HG03139 (cell line): ENCODE measurements around the gene NISCH.

Experiments used
- ATAC-seq: cut with Tn5 transposase; IDR thresholded peaks from one replicate; pipeline ENCODE4 v1.9.1; 2021; ENCODE audit not compliant: unreplicated experiment

The NISCH gene

DNA sequence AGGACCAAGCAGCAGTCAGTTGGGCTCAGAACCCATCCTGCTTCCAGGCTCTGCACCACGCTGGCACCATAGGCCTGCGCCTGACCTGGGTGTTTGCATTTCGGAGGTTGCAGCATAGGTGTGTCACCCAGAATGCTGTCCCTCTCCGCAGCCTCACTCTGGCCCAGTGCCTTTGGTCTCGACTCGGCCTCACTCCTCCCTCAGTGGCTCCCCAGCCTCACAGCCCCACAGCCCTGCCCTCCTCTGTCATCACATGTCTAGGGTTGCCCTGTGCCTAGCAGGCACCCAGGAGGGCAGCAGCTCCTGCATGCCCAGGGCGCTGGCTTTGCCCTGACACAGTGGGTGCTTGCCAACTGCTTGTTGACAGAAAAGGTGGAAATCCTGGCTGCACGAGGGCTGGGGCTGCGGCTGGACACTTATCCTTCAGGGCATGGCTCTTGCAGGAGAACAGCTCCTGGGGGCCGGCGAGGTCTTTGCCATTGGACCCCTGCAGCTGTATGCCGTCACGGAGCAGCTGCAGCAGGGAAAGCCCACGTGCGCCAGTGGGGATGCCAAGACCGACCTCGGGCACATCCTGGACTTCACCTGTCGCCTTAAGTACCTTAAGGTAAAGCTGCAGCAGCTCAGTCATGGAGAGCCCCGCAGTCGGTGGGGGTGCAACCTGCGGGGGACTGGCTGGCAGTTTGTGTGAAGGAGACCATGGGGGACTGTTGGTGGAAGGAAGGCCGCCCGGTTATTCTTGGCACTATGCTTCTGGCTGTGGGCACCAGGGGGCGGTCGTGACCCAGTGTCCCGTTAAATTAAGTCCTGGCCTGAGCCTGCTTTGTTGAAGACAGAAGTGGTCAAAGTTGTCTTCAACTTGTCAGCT, 16.2 kb downstream of the NISCH start:
- no peak for ATAC-seq

DNA sequence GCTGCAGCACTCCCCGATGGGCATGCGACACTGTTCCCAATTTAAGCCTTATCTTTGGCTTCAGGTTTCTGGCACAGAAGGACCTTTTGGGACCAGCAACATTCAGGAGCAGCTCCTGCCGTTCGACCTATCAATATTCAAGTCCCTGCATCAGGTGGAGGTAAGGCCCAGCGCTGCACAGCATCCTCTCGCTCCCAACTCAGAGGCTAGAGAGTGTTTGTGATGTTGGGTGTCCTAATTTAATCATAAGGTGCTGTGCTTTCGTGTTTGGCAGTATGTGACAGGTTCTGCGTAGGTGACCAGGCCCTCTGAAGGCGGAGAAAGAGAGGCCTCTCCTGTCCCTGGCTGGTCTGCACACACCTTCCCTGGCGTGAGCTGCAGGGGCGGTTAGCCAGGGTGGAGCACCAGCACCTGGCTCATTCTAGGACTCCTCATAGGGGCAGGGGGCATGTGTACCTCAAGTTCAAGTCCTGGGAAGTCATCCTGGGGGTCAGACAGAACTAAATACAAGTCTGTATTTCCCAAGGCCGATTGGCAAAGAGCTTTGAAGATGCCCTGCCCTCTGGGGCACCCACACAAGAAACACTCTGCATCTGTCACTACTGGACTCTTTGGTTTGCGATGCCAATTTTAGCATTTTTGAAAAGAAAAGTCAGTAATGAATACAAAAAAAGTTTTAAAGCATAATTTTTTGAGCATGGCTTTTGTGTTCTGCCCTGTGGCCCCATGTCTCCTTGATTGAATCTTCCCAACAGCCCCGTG, 17.0 kb downstream of the NISCH start:
- ATAC-seq, result no peak

DNA sequence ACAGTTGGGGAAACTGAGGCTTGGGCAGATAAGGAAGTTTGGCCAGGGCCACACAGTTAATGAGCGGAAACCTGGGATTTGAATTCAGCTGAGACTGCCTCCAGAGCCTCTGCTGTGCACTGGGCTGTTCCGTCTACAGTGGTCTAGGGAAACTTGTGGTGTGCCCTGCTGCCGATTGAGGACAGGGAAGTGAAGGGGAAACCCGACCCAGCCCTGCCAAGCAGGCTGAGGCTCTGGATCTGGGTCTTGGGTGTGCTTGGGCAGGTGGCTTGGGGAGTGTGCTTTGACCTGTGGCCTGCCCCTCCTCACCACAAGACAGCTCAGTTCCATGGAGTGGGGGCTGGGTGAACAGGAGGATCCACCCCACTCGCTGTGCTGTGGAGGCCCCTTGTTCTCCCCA, 17.6 kb downstream of the NISCH start:
- no peak for ATAC-seq

DNA sequence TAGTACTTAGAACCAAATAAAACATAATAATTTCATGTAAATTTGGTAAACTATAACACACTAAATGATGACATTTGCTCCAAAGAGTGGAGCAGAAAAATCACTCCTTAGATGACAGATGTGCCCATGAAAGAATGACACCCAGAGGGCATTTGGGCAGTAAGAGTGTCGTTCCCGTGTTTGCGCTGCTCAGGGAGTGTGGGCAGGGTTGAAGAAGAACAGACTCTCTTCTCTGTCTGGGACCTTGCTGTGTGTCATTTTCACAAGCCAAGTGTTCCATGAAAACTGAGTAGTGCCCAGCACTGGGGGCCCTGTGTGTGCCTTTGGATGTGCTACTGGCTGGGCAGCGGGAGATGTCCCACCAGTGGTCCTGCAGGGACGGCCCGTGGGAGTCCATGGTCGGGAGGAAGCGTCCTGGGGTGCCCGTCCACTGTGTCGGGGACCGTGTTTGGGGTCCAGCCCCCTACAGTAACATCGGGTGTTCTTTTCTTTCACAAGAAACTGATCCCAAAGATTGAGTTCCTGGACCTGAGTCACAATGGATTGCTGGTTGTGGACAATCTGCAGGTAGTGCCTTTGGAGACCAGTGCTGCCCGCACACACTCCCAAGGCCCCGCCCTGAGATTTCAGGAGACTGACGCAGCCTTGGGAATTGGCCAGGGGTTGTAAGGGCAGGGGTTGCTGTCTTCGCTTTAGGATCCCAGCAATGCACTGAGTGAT, 21.8 kb downstream of the NISCH start:
- ATAC-seq, result no peak

DNA sequence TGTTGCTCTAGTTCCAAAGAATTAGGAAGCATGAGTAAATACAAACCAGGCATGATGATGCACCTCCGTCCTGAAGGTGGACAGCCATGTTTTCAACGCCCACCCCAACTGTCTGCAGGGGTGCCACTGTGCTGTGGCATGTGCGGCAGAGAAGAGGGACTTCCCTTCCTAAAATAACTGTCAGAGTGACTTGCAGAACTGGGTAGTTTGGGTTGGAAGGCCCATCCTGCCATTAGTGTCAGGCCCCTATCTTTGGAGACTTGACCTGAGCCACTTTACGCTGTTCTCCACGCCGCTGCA, 22.3 kb downstream of the NISCH start:
- ATAC-seq, result no peak

DNA sequence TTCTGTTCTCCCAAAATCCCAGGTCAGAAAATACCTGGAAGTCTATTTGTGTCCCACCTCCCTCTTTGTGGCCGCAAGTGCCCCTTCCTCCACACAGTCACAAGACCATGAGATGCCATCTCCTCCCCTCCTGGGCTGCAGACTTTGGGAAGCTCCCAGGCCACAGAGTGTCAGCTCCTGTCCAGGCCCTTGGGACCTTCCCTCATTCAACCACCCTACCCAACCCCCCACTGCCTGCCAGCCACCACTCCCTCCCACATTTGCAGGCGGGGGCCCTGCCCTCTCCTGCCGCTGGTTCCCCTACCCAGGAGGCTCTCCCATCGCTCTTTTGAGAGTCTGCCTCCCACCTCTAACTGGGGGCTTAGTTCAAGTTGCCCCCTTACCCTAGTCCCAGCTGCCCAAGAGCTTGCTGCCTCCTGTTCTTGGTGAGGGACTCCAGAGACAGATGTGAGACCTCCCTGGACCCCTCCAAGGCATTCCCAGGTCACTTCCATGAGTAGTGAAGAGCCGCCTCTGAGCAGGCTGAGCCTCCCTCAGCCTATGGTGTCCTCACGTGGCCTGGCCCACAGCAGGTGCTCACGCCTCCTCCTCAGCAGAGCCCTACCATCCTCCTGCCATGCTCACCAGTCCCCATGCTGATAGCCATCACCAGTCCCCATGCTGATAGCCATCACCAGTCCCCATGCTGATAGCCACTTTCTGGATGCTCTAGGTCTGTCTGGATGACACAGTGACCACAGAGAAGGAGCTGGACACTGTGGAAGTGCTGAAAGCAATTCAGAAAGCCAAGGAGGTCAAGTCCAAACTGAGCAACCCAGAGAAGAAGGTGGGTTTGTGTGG, 23.9 kb downstream of the NISCH start:
- ATAC-seq, result no peak

DNA sequence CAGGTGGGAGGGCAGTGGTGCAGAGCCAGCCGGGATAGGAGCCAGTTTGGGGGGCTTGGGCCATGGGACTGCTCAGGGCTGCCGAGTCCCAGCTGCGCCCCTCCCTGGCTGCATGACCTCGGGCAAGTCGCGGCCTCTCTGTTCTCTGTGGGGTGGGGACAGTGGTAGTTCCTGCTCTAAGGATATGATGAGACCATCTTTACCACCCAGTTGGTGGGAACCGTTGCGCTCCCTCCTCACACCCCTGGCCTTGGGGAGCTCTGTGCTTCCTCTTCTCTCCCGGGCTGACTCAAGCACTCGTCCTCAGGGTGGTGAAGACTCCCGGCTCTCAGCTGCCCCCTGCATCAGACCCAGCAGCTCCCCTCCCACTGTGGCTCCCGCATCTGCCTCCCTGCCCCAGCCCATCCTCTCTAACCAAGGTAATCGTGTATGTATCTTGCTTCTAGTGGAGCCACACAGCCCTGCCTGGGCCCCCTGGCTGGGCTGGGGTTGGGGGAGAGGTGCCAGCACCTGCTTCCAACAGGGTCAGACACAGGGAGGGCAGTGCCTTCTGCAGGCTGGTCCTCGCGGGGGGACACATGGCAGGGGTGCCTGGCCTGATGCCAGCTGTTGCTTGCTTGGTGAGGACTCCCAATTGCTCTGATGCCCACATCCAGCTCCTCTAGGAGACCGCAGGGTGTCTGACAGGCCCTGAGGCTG, 24.6 kb downstream of the NISCH start:
- ATAC-seq, result no peak

DNA sequence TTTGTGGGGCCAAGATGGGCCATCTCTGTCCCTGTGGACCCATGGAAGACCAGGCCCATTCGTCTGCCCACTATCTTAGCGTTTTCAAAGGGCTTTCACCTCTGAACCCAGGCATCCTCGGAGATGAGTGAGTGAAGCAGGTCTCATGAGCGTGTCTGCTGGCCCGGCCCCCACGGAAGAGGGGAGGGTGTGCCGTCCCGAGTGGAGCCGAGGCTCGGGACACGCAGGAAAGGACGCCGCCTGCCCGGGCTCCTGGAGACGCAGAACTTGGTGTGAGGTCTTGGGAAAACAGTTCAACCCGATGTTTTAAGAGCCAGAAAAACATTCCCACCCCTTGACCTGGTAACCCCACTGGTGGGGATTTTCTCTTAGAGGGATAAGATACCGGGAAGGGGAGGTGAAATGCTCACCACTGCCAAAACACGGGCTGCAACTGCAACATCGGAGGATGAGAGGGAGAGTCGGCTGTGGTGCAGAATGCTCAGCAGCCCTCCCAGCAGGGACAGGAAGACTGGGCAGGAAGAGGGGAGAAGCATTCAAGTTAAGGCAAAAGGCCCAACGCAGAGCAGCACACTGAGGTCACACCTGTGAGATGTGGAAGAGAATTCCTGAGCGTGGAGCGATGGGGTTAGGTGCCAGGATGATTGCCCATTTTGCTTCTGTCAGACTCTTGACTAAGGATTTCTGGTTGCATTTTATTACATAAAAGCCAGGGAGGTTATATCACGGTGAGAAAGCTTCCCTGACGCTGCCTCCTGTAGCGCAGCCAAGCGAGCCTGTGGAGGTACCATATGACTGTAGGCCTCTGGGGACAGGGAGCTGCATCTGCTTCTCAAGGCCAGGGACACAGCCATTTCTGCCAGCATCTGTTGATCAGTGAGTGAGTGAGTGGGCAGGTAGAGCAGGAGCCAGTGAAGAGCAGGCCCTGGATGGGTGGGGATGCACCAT, 25.6 kb downstream of the NISCH start:
- ATAC-seq, result no peak

DNA sequence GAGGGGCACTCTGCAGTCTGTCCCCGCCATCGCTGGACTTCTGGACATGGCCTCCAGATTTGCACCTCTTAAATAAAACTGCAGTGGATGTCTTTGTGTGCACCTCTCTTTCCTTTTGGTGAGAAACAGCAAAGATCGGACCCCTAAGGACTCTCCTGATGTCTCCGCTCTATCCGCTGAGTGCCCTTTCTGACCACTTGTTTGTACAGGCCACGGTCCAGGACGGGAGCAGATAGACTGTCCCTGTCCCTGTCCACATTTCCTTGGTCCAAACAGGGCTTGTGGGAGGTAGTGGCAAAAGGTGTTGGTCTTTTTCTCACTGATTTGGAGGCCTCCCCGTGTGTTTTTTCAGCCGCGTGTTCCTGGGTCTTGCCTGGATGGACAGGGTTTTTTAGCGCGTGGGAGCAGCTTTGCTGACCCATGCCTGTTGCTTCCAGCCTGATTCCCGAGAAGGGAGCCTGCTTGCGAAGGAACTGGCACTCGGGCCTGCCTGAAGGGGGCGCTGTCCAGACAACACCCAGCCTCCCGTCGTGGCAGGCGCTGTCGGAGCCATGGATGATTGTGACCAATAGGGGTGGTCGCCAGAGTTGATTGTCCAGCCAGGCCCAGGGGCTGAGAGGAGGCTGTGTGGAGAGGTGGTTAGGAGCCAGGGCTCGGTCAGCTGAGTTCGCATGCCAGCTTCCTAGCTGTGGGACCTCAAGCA, 26.6 kb downstream of the NISCH start:
- no peak for ATAC-seq

DNA sequence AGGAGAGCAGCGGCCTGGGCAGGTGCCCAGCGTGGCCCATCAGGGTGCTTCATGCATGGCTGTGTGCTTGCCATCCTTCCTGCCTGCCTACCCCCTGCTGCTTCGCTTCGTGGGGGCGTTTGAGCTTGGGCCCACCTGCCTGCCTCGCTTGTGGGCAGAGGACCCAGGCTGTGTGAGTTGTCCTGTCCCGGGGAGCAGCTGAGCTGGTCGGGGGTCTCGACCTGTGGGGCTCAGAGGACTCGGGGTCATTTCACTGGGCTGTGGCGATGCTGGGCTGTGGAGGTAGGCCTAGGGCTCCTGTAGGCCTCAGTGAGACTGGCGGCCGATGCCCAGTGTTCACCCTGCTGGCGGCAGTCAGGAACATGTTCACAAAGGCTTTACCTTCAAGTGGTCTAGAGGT, 27.7 kb downstream of the NISCH start:
- no peak for ATAC-seq

DNA sequence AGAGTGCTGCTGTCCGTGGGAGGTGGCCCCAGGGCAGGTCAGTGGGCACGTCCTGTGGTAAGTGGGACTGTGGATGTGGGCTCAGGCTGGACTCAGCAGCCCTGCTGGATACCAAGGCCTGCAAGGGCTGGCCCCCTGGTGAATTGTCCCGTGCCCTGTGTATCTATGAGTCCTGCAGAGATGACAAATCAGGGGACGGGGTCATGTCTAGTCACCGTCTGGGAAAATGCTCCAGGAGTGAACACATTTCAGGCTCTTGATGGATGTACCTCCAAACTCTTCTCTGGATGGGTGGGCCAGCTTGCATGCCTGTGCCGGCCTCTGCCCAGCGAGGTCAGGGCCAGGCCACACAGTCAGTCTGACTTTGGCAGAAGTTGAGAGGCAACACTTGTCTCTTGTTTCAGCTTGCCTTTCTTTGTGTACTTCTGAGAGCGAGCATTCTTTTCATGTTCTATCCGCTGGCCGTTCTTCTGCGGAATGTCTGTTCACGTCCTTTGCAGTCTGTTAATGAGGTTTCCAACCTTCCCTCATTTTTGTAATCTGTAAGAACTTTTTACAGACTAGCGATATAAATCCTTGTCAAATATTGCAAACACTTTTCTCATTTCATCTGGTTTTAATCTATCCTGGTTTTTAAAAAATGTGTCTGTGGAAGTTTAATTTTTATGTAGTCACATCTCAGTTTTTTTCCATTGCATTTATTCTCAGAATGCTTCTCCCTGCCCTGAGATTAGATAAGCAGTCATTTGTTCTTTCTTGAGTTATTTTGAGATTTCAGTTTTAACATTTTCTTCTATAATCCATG, 28.4 kb downstream of the NISCH start:
- ATAC-seq, result no peak

DNA sequence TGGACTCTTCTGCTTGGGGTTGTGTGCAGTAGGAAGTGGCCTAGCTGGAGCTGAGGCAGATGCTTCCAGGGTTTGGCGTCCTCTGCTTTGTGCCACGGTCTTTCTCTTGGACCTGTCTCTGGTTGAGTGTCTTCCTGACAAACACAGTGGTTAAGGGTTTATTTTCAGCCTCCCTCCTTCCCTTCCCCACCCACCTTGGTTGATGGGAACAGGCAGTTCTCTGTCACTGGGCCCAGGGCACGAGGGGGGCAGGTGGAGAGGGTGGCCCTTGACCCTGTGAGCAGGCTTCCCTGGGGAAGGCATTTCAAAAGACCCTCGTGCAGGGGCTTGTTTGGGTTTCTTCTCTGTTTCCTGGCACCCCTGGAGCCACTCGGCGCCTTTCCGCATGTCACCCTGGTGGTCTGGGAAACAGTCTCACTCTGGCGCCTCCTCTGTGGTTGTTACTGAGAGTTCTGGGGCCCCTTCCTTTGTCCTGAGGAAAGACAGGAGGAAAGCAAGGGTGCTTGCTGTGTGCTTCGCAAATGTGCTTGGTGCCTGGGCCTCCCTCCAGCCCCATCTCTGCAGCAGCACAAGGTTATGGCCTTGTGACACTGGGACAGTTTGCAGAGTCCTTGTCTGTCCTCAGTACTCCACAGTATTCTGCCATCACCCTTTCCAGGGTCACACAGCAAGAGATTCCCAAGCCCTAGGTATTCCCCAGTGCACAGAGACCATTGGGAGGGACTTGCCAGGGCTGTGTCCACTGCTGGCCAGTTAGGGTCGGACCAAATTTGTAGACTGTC, 29.5 kb downstream of the NISCH start:
- ATAC-seq, result no peak

DNA sequence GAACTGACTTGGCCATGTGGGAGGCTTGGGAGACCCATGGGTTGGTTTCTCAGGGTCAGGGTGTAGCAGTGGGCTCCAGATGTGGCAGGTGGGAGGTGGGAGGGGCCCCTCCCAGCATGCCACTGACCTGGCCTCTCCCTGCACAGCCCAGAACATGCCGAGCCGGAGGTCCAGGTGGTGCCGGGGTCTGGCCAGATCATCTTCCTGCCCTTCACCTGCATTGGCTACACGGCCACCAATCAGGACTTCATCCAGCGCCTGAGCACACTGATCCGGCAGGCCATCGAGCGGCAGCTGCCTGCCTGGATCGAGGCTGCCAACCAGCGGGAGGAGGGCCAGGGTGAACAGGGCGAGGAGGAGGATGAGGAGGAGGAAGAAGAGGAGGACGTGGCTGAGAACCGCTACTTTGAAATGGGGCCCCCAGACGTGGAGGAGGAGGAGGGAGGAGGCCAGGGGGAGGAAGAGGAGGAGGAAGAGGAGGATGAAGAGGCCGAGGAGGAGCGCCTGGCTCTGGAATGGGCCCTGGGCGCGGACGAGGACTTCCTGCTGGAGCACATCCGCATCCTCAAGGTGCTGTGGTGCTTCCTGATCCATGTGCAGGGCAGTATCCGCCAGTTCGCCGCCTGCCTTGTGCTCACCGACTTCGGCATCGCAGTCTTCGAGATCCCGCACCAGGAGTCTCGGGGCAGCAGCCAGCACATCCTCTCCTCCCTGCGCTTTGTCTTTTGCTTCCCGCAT, 31.8 kb downstream of the NISCH start:
- no peak for ATAC-seq

DNA sequence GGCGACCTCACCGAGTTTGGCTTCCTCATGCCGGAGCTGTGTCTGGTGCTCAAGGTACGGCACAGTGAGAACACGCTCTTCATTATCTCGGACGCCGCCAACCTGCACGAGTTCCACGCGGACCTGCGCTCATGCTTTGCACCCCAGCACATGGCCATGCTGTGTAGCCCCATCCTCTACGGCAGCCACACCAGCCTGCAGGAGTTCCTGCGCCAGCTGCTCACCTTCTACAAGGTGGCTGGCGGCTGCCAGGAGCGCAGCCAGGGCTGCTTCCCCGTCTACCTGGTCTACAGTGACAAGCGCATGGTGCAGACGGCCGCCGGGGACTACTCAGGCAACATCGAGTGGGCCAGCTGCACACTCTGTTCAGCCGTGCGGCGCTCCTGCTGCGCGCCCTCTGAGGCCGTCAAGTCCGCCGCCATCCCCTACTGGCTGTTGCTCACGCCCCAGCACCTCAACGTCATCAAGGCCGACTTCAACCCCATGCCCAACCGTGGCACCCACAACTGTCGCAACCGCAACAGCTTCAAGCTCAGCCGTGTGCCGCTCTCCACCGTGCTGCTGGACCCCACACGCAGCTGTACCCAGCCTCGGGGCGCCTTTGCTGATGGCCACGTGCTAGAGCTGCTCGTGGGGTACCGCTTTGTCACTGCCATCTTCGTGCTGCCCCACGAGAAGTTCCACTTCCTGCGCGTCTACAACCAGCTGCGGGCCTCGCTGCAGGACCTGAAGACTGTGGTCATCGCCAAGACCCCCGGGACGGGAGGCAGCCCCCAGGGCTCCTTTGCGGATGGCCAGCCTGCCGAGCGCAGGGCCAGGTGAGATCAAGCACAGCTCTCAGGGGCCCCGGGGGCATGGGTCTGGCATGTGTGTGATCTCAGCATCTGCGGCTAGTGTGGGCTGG, 32.6 kb downstream of the NISCH start:
- no peak for ATAC-seq

DNA sequence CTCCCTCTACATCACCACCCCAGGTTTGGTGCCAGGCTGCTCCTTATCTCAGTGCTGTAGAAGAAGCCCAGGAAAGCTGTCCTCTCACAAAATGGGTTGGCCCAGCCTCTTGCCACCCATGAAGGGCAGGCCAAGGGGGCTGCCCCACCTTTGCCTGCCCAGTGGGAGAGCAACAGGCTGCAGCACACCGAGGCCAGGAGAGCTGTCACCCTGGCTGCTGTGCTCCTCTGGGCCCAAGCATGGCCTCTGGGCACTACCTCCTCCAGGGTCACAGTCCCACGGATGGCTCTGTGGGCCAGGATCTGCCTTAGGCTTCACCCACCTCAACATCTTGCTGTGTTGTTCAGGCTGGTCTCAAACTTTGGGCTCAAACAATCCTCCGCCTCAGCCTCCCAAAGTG, 33.3 kb downstream of the NISCH start:
- no peak for ATAC-seq
